ENCODE data around the gene TPR.
"Not testable (repeated sequence)": the region's sequence is repeated elsewhere in the genome, so short reads cannot be mapped to it uniquely, and the experiment has no call there.

Gene TPR

GRCh38 chr1:186409091-186409490 lies 34.0 kb upstream of the TPR start:
- no peak for TF ChIP-seq CTCF (conservative IDR thresholded peaks at IDR 0.05; ENCODE audit: low read length)
- peak; percentile 15 for DNase-seq (ENCODE audit: low read depth)
- no peak overlapping the region for H3K4me3 ChIP-seq (ENCODE audit: low read length)

GRCh38 chr1:186404454-186405051 lies 29.5 kb upstream of the TPR start:
- TF ChIP-seq CTCF (conservative IDR thresholded peaks at IDR 0.05; ENCODE audit: low read length), result peak; percentile 89
- H3K4me3 ChIP-seq (ENCODE audit: low read length), result no peak overlapping the region
- peak; percentile 77 for DNase-seq (ENCODE audit: low read depth)

- H3K4me3 ChIP-seq (ENCODE audit: low read length), result no peak overlapping the region
- DNase-seq (ENCODE audit: low read depth), result no peak
- no peak for TF ChIP-seq CTCF (conservative IDR thresholded peaks at IDR 0.05; ENCODE audit: low read length)
These were observed 28.6 kb upstream of the TPR start for GRCh38 chr1:186403632-186404031.

- not testable (repeated sequence) for H3K4me3 ChIP-seq (ENCODE audit: low read length); DNase-seq (ENCODE audit: low read depth)
These were observed 26.4 kb upstream of the TPR start for GRCh38 chr1:186401446-186401845.

GRCh38 chr1:186392711-186393110 lies 17.7 kb upstream of the TPR start:
- not testable (repeated sequence) for H3K4me3 ChIP-seq (ENCODE audit: low read length); DNase-seq (ENCODE audit: low read depth)

GRCh38 chr1:186391841-186392240 lies 16.8 kb upstream of the TPR start:
- no peak overlapping the region for H3K4me3 ChIP-seq (ENCODE audit: low read length)
- DNase-seq (ENCODE audit: low read depth), result no peak
- no peak for TF ChIP-seq CTCF (conservative IDR thresholded peaks at IDR 0.05; ENCODE audit: low read length)

- no peak for DNase-seq (ENCODE audit: low read depth)
- TF ChIP-seq CTCF (conservative IDR thresholded peaks at IDR 0.05; ENCODE audit: low read length), result no peak
- H3K4me3 ChIP-seq (ENCODE audit: low read length), result no peak overlapping the region
These were observed 15.9 kb upstream of the TPR start for GRCh38 chr1:186390925-186391324.

GRCh38 chr1:186386725-186387383 lies 11.8 kb upstream of the TPR start:
- no peak for DNase-seq (ENCODE audit: low read depth)
- no peak overlapping the region for H3K4me3 ChIP-seq (ENCODE audit: low read length)
- no peak for TF ChIP-seq CTCF (conservative IDR thresholded peaks at IDR 0.05; ENCODE audit: low read length)
